NOMO-1 treated with DMSO at 0.1 percent for 48 hours (cell line): ENCODE results near the gene FCN1.

Experiments
- DNase-seq: peaks from one replicate; lab custom pipeline; 2025; ENCODE audit not compliant: unreplicated experiment; lab: John Stamatoyannopoulos, UW

Gene FCN1

GRCh38 chr9:134951994-134952393 lies 34.3 kb upstream of the FCN1 start:
- no peak for DNase-seq

- DNase-seq = no peak
These were observed 33.7 kb upstream of the FCN1 start for GRCh38 chr9:134951461-134951860.

GRCh38 chr9:134950386-134951210 lies 32.9 kb upstream of the FCN1 start:
- DNase-seq = no peak

- no peak for DNase-seq
These were observed 32.1 kb upstream of the FCN1 start for GRCh38 chr9:134949681-134950385.

GRCh38 chr9:134948149-134948548 lies 30.4 kb upstream of the FCN1 start:
- DNase-seq = no peak

GRCh38 chr9:134947265-134947955 lies 29.7 kb upstream of the FCN1 start:
- no peak for DNase-seq

- no peak for DNase-seq
These were observed 29.0 kb upstream of the FCN1 start for GRCh38 chr9:134946663-134947062.

GRCh38 chr9:134945509-134946275 lies 28.0 kb upstream of the FCN1 start:
- no peak for DNase-seq

- DNase-seq = no peak
These were observed 27.2 kb upstream of the FCN1 start for GRCh38 chr9:134944916-134945315.

GRCh38 chr9:134944351-134944802 lies 26.7 kb upstream of the FCN1 start:
- DNase-seq = no peak

- no peak for DNase-seq
These were observed 26.1 kb upstream of the FCN1 start for GRCh38 chr9:134943836-134944235.

- DNase-seq = no peak
These were observed 25.7 kb upstream of the FCN1 start for GRCh38 chr9:134943411-134943810.

GRCh38 chr9:134942788-134943184 lies 25.1 kb upstream of the FCN1 start:
- DNase-seq = no peak

- no peak for DNase-seq
These were observed 24.5 kb upstream of the FCN1 start for GRCh38 chr9:134942011-134942787.

- no peak for DNase-seq
These were observed 22.8 kb upstream of the FCN1 start for GRCh38 chr9:134940236-134941208.

GRCh38 chr9:134939836-134940235 lies 22.1 kb upstream of the FCN1 start:
- DNase-seq = no peak

- no peak for DNase-seq
These were observed 21.5 kb upstream of the FCN1 start for GRCh38 chr9:134939080-134939733.

GRCh38 chr9:134938346-134939079 lies 20.8 kb upstream of the FCN1 start:
- DNase-seq = no peak
